Body of pancreas (tissue), 4 donors: ENCODE measurements around the gene NDFIP1.

Experiments used
- POLR2A ChIP-seq, 3 donors: fragments of 450-650 bp; IDR thresholded peaks; one replicate each; pipeline ENCODE4 v1.6.1; 2016; ENCODE audit warnings: antibody characterized with exemption in 3 of 3, mild to moderate bottlenecking in 2 of 3
- TF ChIP-seq, protein P1 (sequence below), 7 experiments: fragments of 450-650 bp in 4 of 7; fragments of 200-600 bp in 3 of 7; sonication (generic) in 3 of 7; IDR thresholded peaks; one replicate each; pipeline ENCODE4 v1.5.1; 2016 to 2019; ENCODE audit warnings: antibody characterized with exemption in 7 of 7

DNA sequence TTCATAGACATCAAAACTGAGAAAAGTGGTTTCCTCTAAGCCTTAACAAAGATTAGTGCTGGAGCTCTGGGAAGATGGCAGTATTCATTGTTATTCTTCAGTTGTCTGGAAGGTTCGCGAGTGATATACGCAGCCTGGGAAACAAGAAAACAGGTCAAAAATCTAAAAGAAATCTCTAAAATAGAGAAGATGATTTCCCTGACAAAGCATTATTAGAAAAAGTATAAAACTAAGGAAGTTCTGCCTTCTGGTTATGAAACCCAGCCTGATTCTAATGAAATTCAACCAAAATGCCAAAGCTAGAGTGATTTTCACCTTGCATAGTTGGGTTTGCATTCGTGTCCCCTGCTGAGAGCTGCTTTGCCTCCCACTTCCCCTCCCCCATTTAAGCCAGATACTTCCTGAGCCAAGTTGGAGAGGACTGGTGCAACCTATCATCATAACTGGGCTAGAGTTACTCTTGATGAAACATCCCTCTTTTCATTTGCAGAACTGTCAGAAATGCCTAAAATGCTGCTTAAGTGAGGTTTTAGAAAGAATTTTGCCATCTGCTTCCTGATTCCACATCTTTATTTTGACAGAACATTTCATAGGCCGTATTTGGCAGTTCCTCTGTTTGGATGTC is 48.4 kb downstream of the NDFIP1 start:
- TF ChIP-seq, protein P1, sequence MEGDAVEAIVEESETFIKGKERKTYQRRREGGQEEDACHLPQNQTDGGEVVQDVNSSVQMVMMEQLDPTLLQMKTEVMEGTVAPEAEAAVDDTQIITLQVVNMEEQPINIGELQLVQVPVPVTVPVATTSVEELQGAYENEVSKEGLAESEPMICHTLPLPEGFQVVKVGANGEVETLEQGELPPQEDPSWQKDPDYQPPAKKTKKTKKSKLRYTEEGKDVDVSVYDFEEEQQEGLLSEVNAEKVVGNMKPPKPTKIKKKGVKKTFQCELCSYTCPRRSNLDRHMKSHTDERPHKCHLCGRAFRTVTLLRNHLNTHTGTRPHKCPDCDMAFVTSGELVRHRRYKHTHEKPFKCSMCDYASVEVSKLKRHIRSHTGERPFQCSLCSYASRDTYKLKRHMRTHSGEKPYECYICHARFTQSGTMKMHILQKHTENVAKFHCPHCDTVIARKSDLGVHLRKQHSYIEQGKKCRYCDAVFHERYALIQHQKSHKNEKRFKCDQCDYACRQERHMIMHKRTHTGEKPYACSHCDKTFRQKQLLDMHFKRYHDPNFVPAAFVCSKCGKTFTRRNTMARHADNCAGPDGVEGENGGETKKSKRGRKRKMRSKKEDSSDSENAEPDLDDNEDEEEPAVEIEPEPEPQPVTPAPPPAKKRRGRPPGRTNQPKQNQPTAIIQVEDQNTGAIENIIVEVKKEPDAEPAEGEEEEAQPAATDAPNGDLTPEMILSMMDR (IDR thresholded peaks at IDR 0.05), result no peak
- no peak for TF ChIP-seq POLR2A (IDR thresholded peaks at IDR 0.05)
